Retina (tissue), 1 donor: ENCODE results near the gene MYPN.
"Not testable (repeated sequence)": the region's sequence is repeated elsewhere in the genome, so short reads cannot be mapped to it uniquely, and the experiment has no call there.

ENCODE experiments used
- DNase-seq: peaks from one replicate; pipeline ENCODE4 v3.0.0-alpha.2; 2016

The MYPN gene

DNA sequence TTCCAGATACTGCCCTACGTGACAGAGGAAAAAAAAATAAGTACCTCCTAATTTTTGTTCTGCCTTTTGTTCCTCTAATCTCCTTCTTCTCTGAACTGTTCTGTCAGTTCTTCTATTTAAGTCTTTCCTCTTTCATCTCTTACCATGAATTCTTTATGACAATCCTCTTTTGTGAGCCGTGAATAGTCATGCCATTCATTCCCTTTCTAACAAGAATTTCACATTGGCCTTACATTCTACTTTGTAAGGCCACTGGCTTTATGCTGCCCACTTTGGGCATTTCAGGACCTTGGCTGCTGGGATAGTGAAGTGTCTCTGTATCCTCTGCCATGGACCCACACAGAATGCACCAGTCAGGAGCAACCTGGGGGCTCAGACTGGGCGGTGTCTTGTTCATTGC is 69.7 kb downstream of the MYPN start:
- no peak for DNase-seq

DNA sequence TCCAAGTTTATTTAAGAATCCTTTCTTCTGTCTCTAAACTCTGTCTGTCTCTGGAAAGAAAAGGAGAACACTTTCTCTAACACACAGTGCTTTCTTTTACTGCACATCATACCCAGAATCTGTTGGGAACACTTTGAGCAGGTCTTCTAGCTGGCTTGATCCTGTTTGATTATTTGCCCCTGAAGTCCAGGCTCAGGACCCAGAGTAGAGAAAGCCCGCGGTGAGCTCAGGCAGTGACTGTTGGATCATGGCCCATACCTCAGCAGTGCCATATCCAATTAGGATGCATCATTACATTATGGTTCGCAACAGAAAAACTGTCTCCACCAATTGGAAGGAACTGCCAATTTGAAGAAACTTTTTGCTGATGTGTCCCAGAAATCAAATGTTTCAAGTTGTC is 71.2 kb downstream of the MYPN start:
- no peak for DNase-seq

DNA sequence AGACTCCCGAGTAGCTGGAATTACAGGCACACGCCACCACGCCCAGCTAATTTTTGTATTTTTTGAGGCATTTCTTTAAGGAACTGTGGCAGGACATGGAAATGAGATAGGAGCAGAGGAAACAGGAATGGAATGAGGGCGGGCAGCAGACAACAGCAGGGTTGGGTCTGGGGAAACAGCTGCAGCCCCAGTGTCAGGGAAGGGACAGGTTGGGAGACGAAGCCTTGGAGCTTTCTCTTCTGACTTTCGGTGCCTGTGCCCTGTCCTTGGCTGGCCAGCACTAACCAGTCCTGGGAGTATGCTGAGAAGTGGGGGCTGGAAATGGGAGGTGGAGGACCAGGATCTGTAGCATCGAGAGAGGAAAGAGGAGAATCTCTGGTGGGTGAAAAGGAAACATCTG is 75.3 kb downstream of the MYPN start:
- DNase-seq, result no peak

GRCh38 chr10:68185085-68185484 is 75.8 kb downstream of the MYPN start:
- no peak for DNase-seq

- no peak for DNase-seq
Observed at GRCh38 chr10:68188835-68189234, 79.5 kb downstream of the MYPN start.

GRCh38 chr10:68192113-68192512 is 82.8 kb downstream of the MYPN start:
- no peak for DNase-seq

DNA sequence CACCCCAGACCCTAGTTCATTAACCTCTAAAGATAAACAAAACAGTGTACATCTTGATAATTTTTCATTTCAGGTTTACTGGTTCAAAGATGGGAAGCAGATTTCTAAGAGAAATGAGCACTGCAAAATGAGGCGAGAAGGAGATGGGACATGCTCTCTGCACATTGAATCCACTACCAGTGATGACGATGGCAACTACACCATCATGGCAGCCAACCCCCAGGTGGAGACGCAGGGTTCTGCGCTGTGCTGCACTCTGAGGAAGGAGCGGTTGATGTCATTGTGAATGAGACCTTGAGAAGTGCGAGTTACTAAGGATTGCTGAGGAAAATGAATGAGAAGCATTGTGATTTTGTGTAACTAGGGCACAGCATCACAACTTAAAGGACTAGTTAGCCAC is 85.0 kb downstream of the MYPN start:
- DNase-seq, result no peak

DNA sequence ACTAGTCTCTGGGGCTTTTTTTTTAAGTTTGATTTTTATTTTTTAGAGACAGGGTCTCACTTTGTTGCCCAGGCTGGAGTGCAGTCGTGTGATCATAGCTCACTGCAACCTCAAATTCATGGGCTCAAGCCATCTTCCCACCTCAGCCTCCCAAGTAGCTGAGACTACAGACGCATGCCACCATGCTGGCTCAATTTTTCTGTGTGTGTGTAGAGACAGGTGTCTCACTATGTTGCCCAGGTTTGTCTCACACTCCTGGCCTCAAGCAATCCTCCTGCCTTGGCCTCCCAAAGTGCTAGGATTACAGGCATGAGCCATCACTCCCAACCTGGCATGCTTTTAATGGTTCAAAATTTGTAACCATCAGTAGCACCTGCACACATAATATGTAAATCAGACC is 86.5 kb downstream of the MYPN start:
- not testable (repeated sequence) for DNase-seq

DNA sequence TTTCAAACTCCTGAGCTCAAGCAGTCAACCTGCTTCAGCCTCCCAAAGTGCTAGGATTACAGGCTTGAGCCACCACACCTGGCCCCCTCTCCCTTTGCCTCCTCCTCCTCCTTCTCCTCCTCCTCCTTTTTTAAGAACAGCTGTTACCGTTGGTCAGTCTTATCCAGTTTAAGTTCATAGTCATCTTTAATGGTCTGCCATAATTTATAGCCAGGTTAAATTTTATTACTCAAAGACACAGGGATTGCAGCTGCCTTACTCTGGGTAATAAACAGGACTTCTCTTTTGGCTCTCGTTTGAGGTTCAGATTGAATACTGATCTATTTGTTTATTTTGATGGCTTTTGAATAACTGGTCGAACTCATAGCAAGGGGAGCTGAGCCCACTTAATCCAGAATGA is 87.4 kb downstream of the MYPN start:
- no peak for DNase-seq

DNA sequence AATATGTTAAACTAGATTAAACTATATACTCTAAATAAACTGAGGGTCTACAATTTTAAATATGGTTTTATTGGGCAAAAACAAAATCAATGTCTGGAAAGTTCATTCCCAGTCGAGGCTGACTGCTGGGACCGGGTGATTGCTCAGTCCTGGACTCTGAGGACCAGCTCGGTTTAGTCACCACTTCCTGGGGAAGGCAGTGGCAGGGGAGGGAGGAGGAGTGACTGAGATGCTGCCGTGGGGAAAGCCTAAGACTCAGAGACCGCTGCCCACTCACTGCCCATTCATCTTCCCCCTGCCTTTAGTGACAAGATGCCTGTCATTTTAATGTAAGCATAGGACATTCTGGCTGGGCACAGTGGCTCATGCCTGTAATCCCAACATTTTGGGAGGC is 93.7 kb downstream of the MYPN start:
- no peak for DNase-seq

- DNase-seq, result peak; percentile 59
Observed at GRCh38 chr10:68208424-68209042, 99.2 kb downstream of the MYPN start.

GRCh38 chr10:68211669-68212068 is 102.4 kb downstream of the MYPN start:
- DNase-seq, result no peak

- DNase-seq, result peak; percentile 45
Observed at GRCh38 chr10:68212721-68213352, 103.5 kb downstream of the MYPN start.

- no peak for DNase-seq
Observed at GRCh38 chr10:68218786-68219185, 109.5 kb downstream of the MYPN start.

- DNase-seq, result no peak
Observed at GRCh38 chr10:68221196-68221595, 111.9 kb downstream of the MYPN start.

- no peak for DNase-seq
Observed at GRCh38 chr10:68222391-68222790, 113.1 kb downstream of the MYPN start.

DNA sequence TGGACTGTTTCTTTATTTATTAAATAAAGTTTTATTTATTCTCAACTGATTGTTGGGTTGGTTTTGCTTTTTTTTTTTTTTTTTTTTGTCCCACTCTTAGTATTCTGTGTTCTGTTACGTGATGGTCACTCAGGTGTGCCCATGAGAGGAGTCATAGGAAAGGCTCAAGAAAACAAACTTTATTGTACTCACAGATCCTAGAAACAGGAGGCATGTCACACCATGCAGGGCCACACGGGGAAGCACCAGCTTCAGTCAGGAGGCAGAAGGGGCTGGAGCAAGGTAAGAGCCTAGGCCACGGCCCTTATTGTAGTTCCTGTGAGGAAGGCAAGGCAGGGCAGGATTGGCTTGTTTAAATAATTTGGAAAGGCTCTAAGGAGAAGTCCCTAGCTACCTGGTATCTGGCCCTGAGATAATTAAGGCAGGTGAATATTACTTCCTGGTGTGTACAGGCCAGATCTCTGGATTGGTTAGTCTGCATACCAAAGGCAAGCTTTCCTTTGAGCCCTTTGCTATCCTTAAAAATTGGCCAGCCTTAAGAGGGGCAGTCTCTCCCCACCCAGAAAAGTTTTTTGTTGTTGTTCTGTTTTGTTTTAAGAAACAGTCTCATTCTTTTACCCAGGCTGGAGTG is 114.4 kb downstream of the MYPN start:
- DNase-seq, result no peak

DNA sequence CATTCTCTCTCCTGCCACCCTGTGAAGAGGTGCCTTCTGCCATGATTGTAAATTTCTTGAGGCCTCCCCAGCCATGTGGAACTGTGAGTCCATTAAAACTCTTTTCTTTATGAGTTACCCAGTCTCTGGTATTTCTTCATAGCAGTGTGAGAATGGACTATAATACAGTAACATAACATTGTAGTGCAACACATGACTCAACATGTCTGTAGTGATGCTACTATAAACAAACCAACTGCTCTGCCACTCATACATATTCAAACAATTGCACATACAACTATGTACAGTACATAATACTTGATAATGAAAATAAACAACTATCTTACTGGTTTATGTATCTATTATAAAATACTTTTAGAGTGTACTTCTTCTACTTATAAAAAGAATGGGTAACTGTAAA is 115.5 kb downstream of the MYPN start:
- DNase-seq, result no peak

- no peak for DNase-seq
Observed at GRCh38 chr10:68230268-68230667, 121.0 kb downstream of the MYPN start.

DNA sequence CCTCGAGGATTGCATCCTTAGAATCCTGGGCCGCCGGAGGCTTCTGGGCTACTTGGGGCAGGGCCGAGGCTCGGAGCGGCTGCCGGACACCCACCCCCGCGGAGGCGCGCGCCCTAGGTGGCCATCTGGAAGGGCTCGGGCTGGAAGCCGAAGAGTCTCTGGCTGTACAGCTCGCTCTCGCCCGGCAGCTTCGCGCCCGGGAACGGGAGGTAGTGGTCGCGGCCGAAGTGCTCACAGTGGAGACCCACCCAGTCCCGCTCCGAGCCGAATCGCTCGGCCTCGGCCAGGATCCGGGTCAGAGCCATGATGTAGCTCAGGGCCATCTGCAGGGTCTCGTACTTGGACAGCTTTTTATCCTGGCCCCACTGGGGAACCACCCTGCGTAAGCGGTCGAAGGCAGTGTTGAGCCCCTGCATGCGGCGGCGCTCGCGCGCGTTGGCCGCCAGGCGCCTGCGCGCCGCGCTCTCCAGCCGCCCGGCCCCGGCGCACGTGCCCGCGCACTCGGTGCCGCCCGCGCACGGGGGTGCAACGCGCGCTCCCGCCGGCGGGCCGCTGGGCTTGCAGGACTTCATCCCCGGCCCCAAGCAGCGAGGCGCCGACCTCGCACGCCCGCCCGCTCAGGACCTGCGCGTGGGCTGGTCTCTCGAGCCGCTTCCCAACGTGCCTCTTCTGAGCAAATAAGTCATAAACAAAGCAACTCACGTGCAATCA is 122.0 kb downstream of the MYPN start:
- DNase-seq, result peak; percentile 95

- no peak for DNase-seq
Observed at GRCh38 chr10:68231817-68232251, 122.5 kb downstream of the MYPN start, which contains the start of gene ATOH7. ATOH7 (minus strand) TSS chr10:68232113; CDS start chr10:68231677, 436 bp downstream.

GRCh38 chr10:68233046-68233445 is 123.8 kb downstream of the MYPN start:
- no peak for DNase-seq

DNA sequence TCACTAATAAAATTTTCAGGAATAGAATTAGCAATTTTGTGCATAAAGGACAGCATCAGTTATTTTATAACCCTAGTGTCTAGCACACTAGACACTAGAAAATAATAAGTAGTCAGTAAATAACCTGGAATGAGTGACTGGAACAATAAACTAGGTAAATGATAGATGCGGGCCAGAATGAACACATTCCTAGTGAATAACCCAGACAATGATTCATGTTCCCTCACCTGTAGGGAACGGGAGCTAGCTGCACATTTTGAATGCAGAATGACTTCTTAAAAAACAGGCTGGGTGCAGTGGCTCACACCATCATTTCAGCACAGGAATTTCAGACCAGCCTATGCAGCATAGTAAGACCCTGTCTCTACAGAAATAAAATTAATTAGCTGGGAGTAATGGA is 125.8 kb downstream of the MYPN start:
- no peak for DNase-seq

- DNase-seq, result no peak
Observed at GRCh38 chr10:68235581-68235980, 126.3 kb downstream of the MYPN start.
